ENCODE data around the gene TARBP1. TPM values are rescaled to one million over a fixed set of nuclear protein-coding genes. Genes with fewer than 3 reads are reported as not detected.
"Not testable (repeated sequence)": the region's sequence is repeated elsewhere in the genome, so short reads cannot be mapped to it uniquely, and the experiment has no call there.

TARBP1 gene
- total RNA-seq, 1 donor from 2014 or later = 11.4 TPM

- intact Hi-C loops (cut with micrococcal nuclease) = no loop called here
- H3K36me3 ChIP-seq = no peaks in the 10 kb centered on the region
These were observed 116.4 kb downstream of the TARBP1 start for GRCh38 chr1:234362558-234362957.

GRCh38 chr1:234361102-234361603 lies 117.8 kb downstream of the TARBP1 start:
- TF ChIP-seq CTCF (IDR thresholded peaks at IDR 0.05; ENCODE audit: borderline replicate concordance) = no peak
- Histone ChIP-seq H3K27me3 (ENCODE audit: low read depth) (peaks cover 27% of the 10 kb centered on the region), H3K4me3 (no peak overlapping the region), H3K36me3 (no peaks in the 10 kb centered on the region), H3K9me3 (replicated peaks) (no peaks in the 10 kb centered on the region), H3K27ac (replicated peaks) (no peak overlapping the region), H3K4me1 (no peaks in the 10 kb centered on the region)
- DNase-seq = no peak
- intact Hi-C loops (cut with micrococcal nuclease) = no loop called here

More at GRCh38 chr1:234362558-234362957, 116.4 kb downstream of the TARBP1 start:
- Histone ChIP-seq H3K27me3 (ENCODE audit: low read depth) (peaks cover 13% of the 10 kb centered on the region), H3K4me3 (no peak overlapping the region), H3K9me3 (replicated peaks) (no peaks in the 10 kb centered on the region), H3K4me1 (no peaks in the 10 kb centered on the region), H3K27ac (replicated peaks) (no peak overlapping the region)
- TF ChIP-seq CTCF (IDR thresholded peaks at IDR 0.05; ENCODE audit: borderline replicate concordance) = no peak
- no peak for DNase-seq

GRCh38 chr1:234357831-234358230 lies 121.1 kb downstream of the TARBP1 start:
- no peaks in the 10 kb centered on the region for H3K4me1 ChIP-seq
- H3K4me3 ChIP-seq = no peak overlapping the region
- intact Hi-C loops (cut with micrococcal nuclease) = no loop called here
- no peaks in the 10 kb centered on the region for H3K36me3 ChIP-seq
- H3K27me3 ChIP-seq (ENCODE audit: low read depth) = peaks cover 44% of the 10 kb centered on the region
- no peak overlapping the region for H3K27ac ChIP-seq (replicated peaks)
- no peak for TF ChIP-seq CTCF (IDR thresholded peaks at IDR 0.05; ENCODE audit: borderline replicate concordance)
- H3K9me3 ChIP-seq (replicated peaks) = peaks cover 5% of the 10 kb centered on the region
- DNase-seq = no peak

GRCh38 chr1:234356615-234357269 lies 122.2 kb downstream of the TARBP1 start:
- H3K27ac ChIP-seq (replicated peaks); intact Hi-C loops (cut with micrococcal nuclease); H3K36me3 ChIP-seq; H3K4me1 ChIP-seq; H3K9me3 ChIP-seq (replicated peaks): not testable (repeated sequence)
- peak overlapping the region; percentile 58 for H3K4me3 ChIP-seq
- peaks cover 54% of the 10 kb centered on the region for H3K27me3 ChIP-seq (ENCODE audit: low read depth)
- peak; percentile 25 for DNase-seq

GRCh38 chr1:234355782-234356510 lies 123.0 kb downstream of the TARBP1 start:
- Histone ChIP-seq H3K4me1 (no peaks in the 10 kb centered on the region), H3K4me3 (peak overlapping the region; percentile 58), H3K27ac (replicated peaks) (no peak overlapping the region), H3K9me3 (replicated peaks) (peaks cover 5% of the 10 kb centered on the region), H3K27me3 (ENCODE audit: low read depth) (peaks cover 61% of the 10 kb centered on the region), H3K36me3 (no peaks in the 10 kb centered on the region)
- TF ChIP-seq CTCF (IDR thresholded peaks at IDR 0.05; ENCODE audit: borderline replicate concordance) = no peak
- intact Hi-C loops (cut with micrococcal nuclease) = no loop called here
- no peak for DNase-seq

GRCh38 chr1:234348964-234349363 lies 130.0 kb downstream of the TARBP1 start:
- intact Hi-C loops (cut with micrococcal nuclease) = no loop called here
- Histone ChIP-seq H3K9me3 (replicated peaks) (peaks cover 12% of the 10 kb centered on the region), H3K4me1 (no peaks in the 10 kb centered on the region), H3K4me3 (no peak overlapping the region), H3K27ac (replicated peaks) (no peak overlapping the region), H3K27me3 (ENCODE audit: low read depth) (peaks cover 54% of the 10 kb centered on the region), H3K36me3 (no peaks in the 10 kb centered on the region)
- TF ChIP-seq CTCF (IDR thresholded peaks at IDR 0.05; ENCODE audit: borderline replicate concordance) = no peak
- DNase-seq = no peak
